SIG-M5 treated with dmso at 0.1 percent for 504 hours (cell line): ENCODE measurements around the gene RAD52.

ENCODE experiments used
- DNase-seq: peaks from one replicate; lab custom pipeline; 2025; ENCODE audit not compliant: unreplicated experiment; lab: John Stamatoyannopoulos, UW

Gene RAD52

DNA sequence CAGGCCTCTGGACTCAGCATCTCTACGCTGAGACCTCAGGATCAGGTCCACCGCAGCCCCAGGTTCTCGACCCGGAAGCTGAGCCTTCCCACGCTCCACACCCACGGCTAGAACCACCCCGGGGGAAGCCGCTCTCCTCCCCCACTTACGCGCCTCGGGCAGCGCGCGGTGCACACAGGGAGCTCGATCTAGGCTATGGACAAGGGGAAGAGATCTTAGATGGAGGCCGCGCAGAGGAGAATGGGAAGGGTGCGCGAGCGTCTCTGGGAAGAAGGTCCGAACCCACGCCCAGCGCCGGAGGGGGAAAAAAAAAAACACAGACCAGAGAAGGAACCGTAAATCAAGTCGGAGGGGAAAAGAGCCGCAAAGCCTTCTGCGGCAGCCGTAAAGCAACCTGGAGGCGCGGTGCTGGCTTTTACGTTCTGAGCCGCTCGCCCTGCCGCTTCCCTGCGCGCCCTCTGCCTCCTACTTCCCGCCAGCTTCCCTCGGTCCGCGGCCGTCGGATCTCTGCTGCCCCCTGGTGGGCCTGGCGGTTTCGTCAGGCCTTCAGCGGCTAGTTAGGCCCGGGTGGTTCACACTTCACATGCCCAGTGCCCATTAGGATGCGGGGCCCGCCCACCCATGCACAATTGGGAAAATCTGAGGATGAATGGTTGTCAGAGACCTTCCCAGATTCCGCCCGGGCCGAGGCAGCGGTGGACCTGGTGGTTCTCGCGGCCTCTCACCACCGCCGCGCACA, at the start of gene RAD52:
TSS of gene RAD52 (minus strand) at position 242 of the 739 bp plus-strand sequence. CDS start 16,636 bp downstream, outside the sequence.
- DNase-seq: peak; percentile 99

DNA sequence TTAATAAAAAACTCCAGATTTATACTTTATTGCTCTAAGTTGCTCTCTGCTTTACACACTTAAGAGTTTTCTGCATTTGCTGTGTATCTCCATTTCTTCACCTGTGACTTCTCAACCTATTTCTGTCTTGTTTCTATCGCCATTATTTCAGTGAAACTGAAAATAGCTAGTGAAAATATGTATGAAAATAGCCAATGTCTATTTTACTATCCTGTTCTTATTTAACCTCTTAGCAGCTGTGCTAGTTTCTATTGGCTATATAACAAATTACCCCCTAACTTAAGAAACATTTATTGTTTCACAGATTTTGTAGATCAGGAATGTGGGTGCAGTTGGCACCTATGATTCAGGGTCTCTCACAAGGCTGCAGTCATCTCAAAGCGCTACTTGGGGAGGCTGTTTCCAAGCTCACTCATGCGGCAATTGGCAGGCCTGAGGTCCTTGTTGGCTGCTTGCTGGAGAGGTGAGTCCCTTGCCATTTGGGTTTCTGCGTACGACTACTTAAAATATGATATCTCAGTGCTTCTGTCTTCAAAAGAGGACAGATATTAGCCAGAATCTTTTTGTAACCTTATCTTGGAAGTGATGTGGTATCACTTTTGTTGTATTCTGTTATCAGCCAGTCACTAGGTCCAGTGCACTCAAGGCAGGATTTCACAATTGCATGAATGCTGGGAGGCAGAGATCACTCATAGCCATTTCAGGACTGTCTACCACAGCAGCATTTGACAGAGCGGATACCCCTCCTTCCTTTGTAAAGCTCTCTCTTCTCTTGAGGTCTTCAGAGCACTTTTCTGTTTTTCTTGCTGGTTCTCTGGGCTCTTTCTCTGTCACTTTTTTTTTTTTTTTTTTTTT, 48.8 kb upstream of the RAD52 start:
- no peak for DNase-seq

DNA sequence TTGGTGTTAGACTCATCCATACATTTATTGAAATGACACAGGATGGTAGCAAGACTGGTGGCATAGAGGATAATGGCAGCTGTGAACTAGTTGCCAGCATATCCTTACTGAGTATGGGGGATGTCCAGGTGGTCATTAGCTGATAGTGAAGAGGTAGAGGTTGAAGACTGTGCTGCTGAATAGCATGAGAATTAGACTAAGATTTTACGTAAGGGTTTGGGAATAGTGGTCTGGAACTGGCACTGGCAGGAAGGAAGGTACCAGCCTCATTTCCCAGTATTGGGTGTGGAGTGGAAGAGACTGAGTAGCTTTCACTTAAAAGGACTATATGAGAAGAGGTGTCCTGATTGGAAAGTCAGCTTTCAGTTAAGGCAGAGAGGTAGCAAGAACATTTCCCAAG, 48.0 kb upstream of the RAD52 start:
- DNase-seq: no peak

DNA sequence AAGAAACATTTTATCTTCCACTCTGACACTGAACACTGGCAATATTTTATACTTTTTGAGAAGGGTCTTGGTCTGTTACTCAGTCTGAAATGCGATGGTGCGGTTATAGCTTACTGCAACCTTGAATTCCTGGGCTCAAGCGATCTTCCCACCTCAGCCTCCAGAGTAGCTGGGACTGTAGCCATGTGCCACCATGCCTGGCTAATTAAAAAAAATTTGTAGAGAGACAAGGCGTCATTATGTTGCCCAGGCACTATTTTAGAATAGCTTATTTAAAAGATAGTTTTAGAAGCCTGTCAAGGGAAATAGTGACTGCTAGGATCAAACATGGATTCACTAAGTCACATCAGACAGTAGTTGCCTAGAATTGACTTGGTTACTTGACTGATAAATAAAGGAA, 47.4 kb upstream of the RAD52 start:
- DNase-seq: no peak

DNA sequence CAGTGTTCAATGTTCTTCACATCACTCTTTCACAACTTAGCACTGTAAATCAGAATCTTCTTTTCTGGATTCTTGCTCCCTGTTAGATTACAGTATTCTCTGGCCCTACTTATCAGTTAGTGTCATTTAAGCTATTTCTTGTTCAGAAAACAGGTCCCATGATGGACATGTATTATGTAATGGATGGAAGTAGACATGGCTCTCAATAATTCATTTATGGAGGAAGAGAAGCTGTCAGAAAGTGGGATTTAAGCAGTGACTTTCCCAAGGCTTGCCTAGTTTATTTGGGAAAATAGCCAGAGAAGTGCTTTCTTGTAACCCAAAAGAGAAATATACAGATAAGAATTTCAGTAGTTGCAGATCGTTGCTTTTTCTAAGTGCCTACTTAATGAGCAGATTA, 43.2 kb upstream of the RAD52 start:
- no peak for DNase-seq

DNA sequence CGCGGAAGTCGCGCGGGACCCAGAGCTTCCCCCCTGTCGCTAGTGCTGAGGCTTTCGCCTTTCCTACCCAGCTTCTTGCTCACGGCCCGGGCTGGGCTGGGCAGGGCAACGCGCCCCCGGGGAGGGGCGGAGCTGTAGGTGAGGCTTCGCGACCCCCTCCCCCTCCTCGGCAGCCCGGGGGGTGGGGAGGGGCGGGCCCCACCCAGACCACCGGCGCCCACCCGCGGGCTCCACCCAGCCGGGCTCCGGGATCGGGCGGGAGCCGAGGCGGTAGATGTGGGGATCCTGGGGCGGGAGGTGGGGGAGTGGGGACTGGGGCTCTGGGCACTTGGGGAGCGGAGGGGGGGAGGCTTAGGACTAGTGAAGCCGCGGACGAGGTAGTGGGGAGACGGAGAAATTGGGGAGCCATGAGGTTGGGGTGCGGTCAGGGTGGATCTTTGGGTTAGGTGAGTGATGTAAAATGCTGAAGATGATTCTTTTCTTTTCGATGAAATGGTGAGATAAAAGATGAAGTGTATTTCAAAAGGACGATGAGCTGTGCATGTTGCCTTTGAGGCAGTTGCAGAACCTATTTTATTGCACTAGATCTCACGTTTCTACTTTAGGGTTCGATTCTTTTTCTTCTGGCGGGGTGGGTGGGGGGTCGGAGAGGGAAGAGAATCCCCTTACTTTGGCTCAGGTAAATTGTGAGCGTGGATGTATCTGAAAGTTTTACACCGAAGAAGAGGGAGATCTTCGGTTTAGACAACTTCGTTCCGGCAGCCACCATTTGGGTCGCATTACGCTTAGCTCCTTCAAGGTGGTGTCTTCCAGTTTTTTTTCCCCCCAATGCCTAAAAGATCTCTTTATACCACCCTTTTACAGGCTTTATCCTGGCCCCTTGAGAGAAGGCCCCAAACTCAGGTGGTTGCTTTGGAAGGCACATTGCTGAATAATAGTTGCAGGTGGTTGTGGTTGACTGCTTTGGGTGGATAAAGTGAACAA, 42.1 kb upstream of the RAD52 start:
- no peak for DNase-seq

DNA sequence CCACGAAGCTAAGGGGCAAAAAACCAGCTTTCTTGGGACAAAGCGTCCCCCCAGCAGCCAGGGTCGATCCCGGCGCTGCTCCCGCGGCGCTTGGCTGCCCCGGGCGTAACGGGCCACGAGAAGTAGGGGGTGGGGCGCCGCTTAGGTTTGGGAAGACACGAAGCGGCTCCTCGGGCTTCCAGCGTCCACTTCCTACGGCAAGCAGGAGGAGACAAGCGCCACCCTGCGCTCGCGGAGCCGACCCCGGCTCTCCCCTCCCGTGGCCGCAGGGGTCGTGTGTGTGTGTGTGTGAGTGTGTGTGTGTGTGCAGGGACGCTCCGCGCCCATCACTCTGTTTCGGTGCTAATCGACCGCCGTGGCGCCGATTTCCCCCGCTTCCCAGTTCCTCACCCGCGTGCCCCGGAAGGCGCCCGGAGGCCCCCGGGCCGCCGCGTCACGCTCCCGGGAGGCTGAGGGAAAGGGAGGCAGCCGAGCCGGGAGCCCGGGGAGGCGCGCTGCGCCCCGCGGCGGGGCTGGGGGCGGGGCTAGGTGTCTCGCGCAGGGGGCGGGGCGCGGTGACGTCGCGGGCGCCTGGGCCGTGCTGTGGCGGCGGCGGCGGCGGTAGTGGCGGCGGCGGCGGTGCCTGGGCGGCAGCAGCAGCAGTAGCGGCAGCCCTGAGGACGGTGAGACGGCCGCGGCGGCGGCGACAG, 41.3 kb upstream of the RAD52 start, which contains the start of gene ERC1:
TSS of gene ERC1 (plus strand) at position 563 of the 689 bp plus-strand sequence. CDS start 36,681 bp downstream, outside the sequence.
- DNase-seq: peak; percentile 76

DNA sequence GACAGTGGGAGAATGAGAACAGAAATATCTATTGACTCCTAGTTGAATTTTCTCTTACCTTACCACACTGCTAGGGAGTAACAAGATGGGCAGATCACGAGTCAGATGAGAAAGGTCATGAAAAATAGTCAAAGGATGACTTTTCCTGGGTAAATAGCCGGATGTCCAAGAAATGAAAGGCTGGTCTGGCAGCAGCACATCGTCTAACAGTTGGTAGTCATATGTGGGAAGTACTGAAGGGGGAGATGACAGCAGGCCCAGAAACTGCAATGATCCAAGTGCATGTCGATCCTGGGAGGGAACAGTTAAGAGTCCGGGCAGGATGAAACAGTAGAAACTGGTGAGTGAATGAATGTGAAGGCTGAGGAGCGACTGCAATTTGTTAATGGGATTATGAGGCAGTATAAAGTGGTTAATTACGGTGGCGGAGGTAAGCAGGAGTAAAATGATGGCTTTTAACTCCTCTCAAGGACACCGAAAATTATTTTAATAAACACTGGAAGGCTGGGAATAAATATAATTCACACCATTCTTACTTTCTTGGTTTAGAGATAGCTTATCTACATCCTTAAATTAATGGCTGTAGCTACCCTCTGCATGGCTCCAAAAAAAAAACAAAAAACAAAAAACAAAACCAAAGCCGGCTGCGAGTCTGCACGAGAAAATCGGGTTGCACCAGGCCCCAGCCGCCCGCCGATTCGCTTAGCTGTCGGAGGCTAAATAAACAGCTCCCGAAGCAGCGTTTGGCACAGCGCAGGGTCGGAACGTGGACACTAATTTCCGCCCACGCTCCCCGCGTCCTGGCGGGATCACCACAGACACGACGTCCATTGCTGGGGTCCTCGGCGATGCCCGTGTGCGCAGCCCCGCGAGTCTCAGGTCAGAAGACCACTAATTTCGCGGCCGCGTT, 40.5 kb upstream of the RAD52 start:
- DNase-seq: peak; percentile 65

DNA sequence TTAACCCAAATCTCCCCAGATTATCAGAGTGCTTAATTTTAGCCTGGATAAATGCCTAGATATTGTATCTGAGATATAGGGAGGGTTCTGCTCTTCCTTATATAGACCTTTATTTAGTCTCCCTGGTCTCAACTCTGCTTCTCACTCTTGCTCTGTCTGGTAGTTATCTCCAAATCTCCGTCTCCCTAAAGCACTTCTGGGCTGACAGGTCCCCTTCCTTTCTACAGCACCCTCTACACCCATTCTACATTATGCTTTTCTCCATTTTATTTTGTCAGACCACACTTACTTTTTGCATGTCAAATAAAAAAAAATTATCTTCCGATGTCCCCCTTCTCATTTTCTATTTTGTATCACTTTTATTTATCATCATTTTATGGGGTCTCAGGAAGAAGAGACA, 39.6 kb upstream of the RAD52 start:
- no peak for DNase-seq

DNA sequence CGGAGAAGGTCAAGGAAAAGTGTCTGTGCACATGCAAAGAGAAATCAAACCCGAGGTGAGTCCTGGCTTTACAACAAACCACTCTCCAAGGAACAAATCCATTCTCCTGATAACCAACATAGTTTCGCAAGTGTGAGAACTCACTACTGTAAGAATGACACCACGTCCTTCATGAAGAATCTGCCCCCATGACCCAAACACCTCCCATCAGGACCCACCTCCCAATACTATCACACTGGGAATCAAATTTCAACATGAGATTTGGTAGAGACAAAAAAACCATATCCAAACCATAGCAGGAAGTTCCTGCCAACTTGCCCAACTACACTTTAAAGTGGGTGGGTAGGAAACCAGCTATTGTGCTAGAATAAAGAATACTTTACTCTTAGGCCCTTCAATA, 39.2 kb upstream of the RAD52 start:
- no peak for DNase-seq

DNA sequence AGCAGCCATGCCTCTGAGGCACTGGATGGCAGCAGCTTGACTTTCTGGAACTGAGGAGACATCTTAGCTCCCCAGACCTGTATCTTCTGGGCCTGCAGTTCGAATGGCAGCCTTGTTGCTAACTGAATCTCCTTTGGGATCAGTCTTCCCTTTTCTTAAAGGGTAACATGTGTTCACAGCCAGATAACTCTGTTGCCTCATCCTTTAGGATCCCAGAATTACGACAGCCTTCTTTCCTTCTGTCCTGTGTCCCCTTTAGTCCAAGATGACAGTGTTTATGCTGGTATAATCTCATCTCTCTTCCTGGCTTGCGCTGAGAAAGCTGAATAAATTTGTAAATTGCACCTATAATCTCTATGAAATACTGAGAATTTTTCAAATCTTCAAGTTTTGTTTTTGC, 32.5 kb upstream of the RAD52 start:
- no peak for DNase-seq

DNA sequence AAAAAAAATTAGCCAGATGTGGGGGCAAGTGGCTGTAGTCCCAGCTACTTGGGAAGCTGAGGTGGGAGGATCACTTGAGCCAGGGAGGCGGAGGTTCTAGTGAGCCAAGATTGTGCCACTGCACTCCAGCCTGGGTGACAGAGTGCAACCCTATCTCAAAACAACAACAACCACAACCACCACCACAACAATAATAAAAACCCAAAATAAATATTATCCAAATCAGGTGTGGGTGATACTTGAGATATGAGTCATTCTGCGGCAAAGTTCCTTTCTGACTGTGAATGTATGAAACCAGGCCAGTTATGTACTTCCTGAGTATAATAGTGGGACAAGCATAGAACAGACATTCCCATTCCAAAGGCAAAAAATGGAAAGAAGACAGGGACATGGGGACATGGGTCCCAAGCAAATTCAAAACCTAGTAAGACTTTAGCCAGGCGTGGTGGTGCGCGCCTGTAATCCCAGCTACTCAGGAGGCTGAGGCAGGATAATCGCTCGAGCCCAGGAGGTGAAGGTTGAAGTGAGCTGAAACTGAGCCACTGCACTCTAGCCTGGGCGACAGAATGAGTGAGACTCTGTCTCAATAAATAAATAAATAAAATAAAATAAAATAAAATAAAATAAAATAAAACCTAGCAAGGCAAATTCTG, 31.8 kb upstream of the RAD52 start:
- no peak for DNase-seq

DNA sequence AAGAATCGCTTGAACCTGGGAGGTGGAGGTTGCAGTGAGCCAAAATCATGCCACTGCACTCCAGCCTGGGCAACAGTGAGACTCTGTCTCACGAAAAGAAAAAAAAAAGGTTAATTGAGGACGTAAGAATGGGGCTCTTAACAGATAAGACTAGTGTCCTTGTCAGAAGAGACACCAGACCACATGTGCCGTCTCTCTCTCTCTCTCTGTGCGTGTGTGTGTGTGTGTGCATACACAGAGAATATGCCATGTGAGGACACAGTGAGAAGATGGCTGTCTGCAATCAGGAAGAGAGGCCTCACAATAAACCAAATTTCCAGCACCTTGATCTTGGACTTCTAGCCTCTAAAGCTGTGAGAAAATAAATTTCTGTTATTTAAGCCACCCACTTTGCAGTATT, 29.9 kb upstream of the RAD52 start:
- DNase-seq: no peak

DNA sequence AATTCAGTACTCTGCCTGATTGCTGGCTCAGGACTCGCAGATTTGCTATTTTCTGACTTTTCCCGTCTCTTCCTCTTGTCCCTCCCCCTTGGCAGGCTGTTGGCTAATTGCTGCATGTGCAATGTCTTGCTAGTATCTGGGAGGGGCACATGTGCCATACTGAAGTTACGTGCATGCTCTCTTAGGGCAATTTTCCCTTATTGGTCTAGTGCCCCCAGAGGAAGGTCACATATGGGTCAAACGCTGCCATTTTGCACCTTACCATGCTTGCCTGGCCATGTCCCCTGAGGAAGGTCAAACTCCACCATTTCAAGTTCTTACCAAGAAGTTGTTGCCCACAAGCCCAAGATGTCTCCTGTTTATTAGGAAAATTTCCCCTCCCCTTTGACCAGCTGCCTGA, 27.7 kb upstream of the RAD52 start:
- peak; percentile 34 for DNase-seq

DNA sequence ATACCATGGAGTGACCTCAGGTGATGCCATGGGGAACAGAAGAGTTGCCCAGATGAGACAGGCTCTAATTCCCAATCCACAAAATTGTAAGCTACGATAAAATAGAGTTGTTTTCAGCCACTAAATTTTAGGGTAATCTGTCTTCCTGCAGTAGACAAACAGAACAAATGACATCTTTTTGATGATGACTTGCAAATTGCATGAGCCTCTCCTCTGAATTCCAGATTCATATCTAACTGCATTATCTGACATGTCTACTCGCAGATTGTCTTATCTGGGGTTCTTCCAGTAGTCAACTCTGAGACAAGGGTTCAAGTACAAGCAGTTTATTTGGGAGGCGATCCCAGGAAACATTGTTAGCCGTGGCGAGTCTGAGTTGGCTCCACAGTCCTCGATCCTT, 27.1 kb upstream of the RAD52 start:
- DNase-seq: no peak

DNA sequence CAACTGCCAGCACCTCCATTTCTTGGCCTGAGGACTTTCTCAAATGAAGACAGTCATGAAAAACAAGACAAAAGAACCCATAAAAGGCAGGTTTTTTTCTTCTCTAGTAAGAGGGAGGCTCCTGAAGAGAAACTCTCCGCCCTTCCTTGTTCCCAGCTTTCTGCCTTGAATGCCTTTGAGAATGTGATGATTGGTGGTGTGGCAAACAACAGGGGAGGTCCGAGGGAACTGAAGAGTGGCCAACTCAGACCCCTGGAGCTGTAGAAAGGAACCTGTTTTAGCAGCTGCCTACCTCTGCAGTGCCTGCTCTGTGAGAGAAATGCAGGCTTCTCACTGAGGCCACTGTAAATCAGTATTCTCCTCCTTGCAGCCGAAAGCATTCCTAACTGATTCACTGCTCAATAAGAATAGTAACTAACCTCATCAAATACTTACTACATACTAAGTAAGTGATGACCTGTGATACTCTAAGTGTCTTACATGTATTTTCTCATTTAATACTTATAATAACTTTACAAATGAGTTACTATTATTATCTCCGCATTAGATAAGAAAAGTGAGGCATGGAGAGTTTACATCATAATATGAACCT, 24.9 kb upstream of the RAD52 start:
- no peak for DNase-seq

DNA sequence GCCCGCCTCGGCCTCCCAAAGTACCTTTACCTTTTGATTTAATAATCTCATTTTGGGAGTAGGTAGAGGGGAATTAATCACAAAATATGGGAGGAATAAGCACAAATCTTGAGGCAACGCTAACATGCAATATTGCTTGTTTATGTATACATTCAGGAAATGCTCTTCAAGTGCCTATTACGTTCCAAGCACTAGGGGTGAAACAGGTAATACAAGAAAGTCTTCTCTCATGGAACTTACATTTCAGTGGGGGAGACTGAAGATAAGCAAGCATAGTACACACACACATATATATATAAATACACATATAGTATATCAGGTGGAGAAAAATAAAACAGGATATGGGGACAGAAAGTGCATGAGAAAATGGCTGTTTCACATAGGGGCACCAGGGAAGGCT, 22.5 kb upstream of the RAD52 start:
- DNase-seq: no peak

DNA sequence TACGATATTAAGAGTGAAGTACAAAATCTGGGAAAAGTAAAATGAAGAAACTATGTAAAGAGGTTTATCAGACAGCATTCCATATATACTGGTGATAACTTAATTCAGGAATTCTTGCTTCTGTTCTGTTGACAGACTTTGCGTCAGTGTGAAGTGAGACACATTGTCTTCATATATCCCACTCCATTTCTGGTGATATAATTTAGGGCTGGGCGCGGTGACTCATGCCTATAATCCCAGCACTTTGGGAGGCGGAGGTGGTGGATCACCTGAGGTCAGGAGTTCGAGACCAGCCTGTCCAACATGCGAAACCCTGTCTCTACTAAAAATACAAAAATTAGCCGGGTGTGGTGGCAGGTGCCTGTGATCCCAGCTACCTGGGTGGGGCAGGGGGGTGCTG, 20.3 kb upstream of the RAD52 start:
- no peak for DNase-seq

DNA sequence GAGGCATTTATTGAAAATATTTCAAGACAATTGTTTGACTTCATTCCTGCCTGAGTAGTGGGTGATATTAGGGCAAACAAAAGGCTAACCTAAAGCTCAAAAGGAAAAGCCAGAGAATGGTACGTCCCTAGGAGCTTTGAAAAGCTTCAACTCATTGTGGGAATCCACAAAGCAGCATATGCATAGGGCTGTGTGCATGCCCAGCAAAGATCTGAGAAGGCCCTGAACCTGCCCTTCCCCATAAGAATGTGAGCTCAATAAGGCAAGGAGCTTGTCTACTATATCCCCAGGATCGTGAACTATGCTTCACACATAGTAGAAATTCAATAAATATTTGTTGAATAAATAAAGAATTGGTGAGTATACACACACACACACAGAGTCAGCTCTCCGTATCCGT, 19.1 kb upstream of the RAD52 start:
- no peak for DNase-seq
